Measurements from ENCODE around the gene PACS1.

GRCh38 chr11:66287211-66287888 is 217.3 kb downstream of the PACS1 start:
- TF ChIP-seq CTCF (IDR thresholded peaks at IDR 0.05), result no peak
- no peak for TF ChIP-seq POLR2A (IDR thresholded peaks at IDR 0.05)
- TF ChIP-seq POLR2AphosphoS5 (IDR thresholded peaks at IDR 0.05), result no peak

Measured in breast epithelium (tissue), 3 donors.